ENCODE data around the gene PARVG. TPM values are rescaled to one million over a fixed set of nuclear protein-coding genes. Genes with fewer than 3 reads are reported as not detected.

The PARVG gene
- total RNA-seq, 1 experiment from 2014 or later = 13.9 TPM

GRCh38 chr22:44144046-44144569 lies 36.6 kb upstream of the PARVG start:
- Histone ChIP-seq H3K9me3 (ENCODE audit: low read depth, low read length, poor library complexity, severe bottlenecking) (no peaks in the 10 kb centered on the region), H3K27me3 (replicated peaks; ENCODE audit: insufficient read depth, low read depth, low read length, poor library complexity) (no peaks in the 10 kb centered on the region), H3K4me1 (ENCODE audit: insufficient read depth, low read length, poor library complexity, severe bottlenecking) (peaks cover 36% of the 10 kb centered on the region), H3K27ac (ENCODE audit: low read depth, low read length, poor library complexity, severe bottlenecking) (no peak overlapping the region), H3K4me3 (ENCODE audit: low read depth, low read length, poor library complexity, severe bottlenecking) (no peak overlapping the region), H3K36me3 (ENCODE audit: insufficient read depth, low read length, poor library complexity, severe bottlenecking) (no peaks in the 10 kb centered on the region)
- intact Hi-C loops (cut with micrococcal nuclease; ENCODE audit: unreplicated experiment) = no loop called here
- POLR2A ChIA-PET (ENCODE audit: low non-redundant PET) = no interaction called here
- CTCF ChIA-PET = no interaction called here
- BruUV-seq (replicated peaks) = no TSS peak
- DNase-seq (ENCODE audit: low spot score) = no peak
- no peak for TF ChIP-seq CTCF (conservative IDR thresholded peaks at IDR 0.05; ENCODE audit: low read depth, low read length)
- no peak for TF ChIP-seq EZH2 (IDR thresholded peaks at IDR 0.05; ENCODE audit: borderline replicate concordance, low read depth, low read length, poor library complexity, severe bottlenecking)

GRCh38 chr22:44145544-44145943 lies 35.2 kb upstream of the PARVG start:
- Histone ChIP-seq H3K36me3 (ENCODE audit: insufficient read depth, low read length, poor library complexity, severe bottlenecking) (no peaks in the 10 kb centered on the region), H3K4me1 (ENCODE audit: insufficient read depth, low read length, poor library complexity, severe bottlenecking) (peaks cover 36% of the 10 kb centered on the region), H3K27me3 (replicated peaks; ENCODE audit: insufficient read depth, low read depth, low read length, poor library complexity) (no peaks in the 10 kb centered on the region), H3K4me3 (ENCODE audit: low read depth, low read length, poor library complexity, severe bottlenecking) (no peak overlapping the region), H3K27ac (ENCODE audit: low read depth, low read length, poor library complexity, severe bottlenecking) (no peak overlapping the region), H3K9me3 (ENCODE audit: low read depth, low read length, poor library complexity, severe bottlenecking) (no peaks in the 10 kb centered on the region)
- ChIA-PET CTCF (no interaction called here), POLR2A (ENCODE audit: low non-redundant PET) (no interaction called here)
- no peak for DNase-seq (ENCODE audit: low spot score)
- TF ChIP-seq CTCF (conservative IDR thresholded peaks at IDR 0.05; ENCODE audit: low read depth, low read length) = no peak
- TF ChIP-seq EZH2 (IDR thresholded peaks at IDR 0.05; ENCODE audit: borderline replicate concordance, low read depth, low read length, poor library complexity, severe bottlenecking) = no peak
- intact Hi-C loops (cut with micrococcal nuclease; ENCODE audit: unreplicated experiment) = no loop called here
- no TSS peak for BruUV-seq (replicated peaks)

GRCh38 chr22:44146088-44146861 lies 34.5 kb upstream of the PARVG start:
- no peak for DNase-seq (ENCODE audit: low spot score)
- CTCF ChIA-PET = no interaction called here
- Histone ChIP-seq H3K4me1 (ENCODE audit: insufficient read depth, low read length, poor library complexity, severe bottlenecking) (peaks cover 36% of the 10 kb centered on the region), H3K27ac (ENCODE audit: low read depth, low read length, poor library complexity, severe bottlenecking) (no peak overlapping the region), H3K9me3 (ENCODE audit: low read depth, low read length, poor library complexity, severe bottlenecking) (no peaks in the 10 kb centered on the region), H3K36me3 (ENCODE audit: insufficient read depth, low read length, poor library complexity, severe bottlenecking) (no peaks in the 10 kb centered on the region), H3K27me3 (replicated peaks; ENCODE audit: insufficient read depth, low read depth, low read length, poor library complexity) (no peaks in the 10 kb centered on the region), H3K4me3 (ENCODE audit: low read depth, low read length, poor library complexity, severe bottlenecking) (no peak overlapping the region)
- BruUV-seq (replicated peaks) = no TSS peak
- TF ChIP-seq CTCF (conservative IDR thresholded peaks at IDR 0.05; ENCODE audit: low read depth, low read length) (no peak), EZH2 (IDR thresholded peaks at IDR 0.05; ENCODE audit: borderline replicate concordance, low read depth, low read length, poor library complexity, severe bottlenecking) (no peak)
- intact Hi-C loops (cut with micrococcal nuclease; ENCODE audit: unreplicated experiment) = no loop called here
- POLR2A ChIA-PET (ENCODE audit: low non-redundant PET) = no interaction called here

Measured in A673 (cell line).